Measurements from ENCODE around the gene APOL5.

DNA sequence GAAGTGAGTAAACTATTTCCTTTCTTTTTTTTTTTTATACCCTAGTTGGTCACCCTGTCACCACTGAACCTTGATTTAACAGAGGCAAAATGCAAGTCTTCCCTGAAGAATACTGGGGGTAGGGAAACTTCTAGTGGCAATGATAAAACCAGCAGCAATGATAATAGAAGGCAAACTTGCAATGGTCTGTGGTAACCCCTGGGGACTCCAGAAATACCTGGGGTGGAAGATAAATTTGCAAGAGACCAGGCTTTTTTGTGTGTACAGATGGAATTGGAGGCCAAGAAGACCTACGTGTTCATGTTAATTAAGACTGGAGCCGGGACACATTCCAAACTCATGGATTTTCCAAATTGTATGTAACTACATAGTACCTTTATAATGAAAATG is 11.6 kb downstream of the APOL5 start:
- TF ChIP-seq CREB1 (IDR thresholded peaks at IDR 0.05) (no peak), CREB1 (CRISPR knock-in tag; IDR thresholded peaks at IDR 0.05) (no peak), MCM3 (IDR thresholded peaks at IDR 0.05) (no peak), MAFG (tag; conservative IDR thresholded peaks at IDR 0.05) (no peak), ZNF589 (CRISPR knock-in tag; IDR thresholded peaks at IDR 0.05; ENCODE audit: low read depth) (no peak), NCOR1 (IDR thresholded peaks at IDR 0.05) (no peak), FOXK2 (conservative IDR thresholded peaks at IDR 0.05 in 1 of 2, IDR thresholded peaks at IDR 0.05 in 1 of 2; ENCODE audit: low read depth in 2 of 2) (no peak), MCM5 (IDR thresholded peaks at IDR 0.05; ENCODE audit: low read depth) (no peak)
- TF ChIP-seq, protein P1, sequence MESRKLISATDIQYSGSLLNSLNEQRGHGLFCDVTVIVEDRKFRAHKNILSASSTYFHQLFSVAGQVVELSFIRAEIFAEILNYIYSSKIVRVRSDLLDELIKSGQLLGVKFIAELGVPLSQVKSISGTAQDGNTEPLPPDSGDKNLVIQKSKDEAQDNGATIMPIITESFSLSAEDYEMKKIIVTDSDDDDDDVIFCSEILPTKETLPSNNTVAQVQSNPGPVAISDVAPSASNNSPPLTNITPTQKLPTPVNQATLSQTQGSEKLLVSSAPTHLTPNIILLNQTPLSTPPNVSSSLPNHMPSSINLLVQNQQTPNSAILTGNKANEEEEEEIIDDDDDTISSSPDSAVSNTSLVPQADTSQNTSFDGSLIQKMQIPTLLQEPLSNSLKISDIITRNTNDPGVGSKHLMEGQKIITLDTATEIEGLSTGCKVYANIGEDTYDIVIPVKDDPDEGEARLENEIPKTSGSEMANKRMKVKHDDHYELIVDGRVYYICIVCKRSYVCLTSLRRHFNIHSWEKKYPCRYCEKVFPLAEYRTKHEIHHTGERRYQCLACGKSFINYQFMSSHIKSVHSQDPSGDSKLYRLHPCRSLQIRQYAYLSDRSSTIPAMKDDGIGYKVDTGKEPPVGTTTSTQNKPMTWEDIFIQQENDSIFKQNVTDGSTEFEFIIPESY (CRISPR knock-in tag; IDR thresholded peaks at IDR 0.05), result no peak
- TF ChIP-seq, protein P2, sequence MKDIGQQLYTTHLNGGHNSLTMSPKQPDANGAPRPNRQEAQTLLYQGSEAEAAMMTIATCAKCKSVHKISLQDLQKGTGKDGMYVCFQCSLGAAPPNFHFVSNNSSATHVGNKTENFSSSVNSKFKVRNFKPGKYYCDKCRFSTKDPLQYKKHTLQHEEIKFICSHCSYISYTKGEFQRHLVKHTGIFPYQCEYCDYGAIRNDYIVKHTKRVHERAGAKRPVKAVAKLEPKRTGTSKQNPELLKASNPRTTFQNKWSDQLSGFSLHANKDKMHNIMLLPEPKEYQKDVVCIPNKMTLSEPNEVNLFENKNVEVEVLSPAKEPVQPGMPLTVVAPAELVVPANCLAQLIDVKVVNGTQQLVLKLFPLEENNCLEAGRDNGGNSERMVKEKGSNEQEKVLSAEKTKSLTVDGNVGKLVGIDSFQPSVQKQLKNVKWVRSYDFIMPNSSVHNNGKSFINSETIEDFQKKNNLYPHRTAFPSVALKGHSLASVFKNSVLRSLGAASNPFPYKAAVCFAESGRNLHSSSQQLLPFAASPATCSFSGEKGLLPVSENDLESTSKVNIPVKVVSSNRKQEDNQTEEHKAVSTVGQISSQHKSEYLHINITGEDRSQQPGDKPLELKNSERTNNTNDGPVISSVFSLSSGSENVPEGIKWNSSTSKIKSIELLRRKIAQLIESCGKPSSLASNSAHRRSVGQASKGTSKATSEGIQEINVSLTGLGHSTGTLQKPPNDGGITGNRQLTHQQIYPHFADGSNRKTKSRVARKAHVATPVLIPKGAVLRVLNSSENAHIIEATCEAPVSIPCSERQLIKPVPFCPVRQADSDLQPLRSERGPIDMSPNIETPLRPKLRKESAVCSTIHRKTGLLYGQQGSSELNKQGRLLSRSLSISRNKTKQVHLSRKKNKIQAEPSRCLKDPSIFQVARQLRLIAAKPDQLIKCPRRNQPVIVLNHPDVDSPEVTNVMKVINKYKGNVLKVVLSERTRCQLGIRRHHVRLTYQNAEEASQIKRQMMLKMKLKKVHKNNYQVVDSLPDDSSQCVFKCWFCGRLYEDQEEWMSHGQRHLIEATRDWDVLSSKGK (CRISPR knock-in tag; IDR thresholded peaks at IDR 0.05), result no peak
- TF ChIP-seq, protein P3, sequence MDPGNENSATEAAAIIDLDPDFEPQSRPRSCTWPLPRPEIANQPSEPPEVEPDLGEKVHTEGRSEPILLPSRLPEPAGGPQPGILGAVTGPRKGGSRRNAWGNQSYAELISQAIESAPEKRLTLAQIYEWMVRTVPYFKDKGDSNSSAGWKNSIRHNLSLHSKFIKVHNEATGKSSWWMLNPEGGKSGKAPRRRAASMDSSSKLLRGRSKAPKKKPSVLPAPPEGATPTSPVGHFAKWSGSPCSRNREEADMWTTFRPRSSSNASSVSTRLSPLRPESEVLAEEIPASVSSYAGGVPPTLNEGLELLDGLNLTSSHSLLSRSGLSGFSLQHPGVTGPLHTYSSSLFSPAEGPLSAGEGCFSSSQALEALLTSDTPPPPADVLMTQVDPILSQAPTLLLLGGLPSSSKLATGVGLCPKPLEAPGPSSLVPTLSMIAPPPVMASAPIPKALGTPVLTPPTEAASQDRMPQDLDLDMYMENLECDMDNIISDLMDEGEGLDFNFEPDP (CRISPR knock-in tag; IDR thresholded peaks at IDR 0.05), result no peak
- TF ChIP-seq, protein P4, sequence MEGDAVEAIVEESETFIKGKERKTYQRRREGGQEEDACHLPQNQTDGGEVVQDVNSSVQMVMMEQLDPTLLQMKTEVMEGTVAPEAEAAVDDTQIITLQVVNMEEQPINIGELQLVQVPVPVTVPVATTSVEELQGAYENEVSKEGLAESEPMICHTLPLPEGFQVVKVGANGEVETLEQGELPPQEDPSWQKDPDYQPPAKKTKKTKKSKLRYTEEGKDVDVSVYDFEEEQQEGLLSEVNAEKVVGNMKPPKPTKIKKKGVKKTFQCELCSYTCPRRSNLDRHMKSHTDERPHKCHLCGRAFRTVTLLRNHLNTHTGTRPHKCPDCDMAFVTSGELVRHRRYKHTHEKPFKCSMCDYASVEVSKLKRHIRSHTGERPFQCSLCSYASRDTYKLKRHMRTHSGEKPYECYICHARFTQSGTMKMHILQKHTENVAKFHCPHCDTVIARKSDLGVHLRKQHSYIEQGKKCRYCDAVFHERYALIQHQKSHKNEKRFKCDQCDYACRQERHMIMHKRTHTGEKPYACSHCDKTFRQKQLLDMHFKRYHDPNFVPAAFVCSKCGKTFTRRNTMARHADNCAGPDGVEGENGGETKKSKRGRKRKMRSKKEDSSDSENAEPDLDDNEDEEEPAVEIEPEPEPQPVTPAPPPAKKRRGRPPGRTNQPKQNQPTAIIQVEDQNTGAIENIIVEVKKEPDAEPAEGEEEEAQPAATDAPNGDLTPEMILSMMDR (IDR thresholded peaks at IDR 0.05 in 2 of 3, conservative IDR thresholded peaks at IDR 0.05 in 1 of 3; ENCODE audit: insufficient read depth in 2 of 3, low read depth in 1 of 3, low read length in 3 of 3), result no peak
